Measurements from ENCODE around the gene RGS19.

Gene RGS19

GRCh38 chr20:64047046-64047389 lies 32.3 kb downstream of the RGS19 start:
- no peak for DNase-seq

GRCh38 chr20:64045346-64046011 lies 33.8 kb downstream of the RGS19 start:
- DNase-seq = no peak

- no peak for DNase-seq
Observed at GRCh38 chr20:64044484-64045247, 34.7 kb downstream of the RGS19 start.

- DNase-seq = no peak
Observed at GRCh38 chr20:64043768-64044167, 35.5 kb downstream of the RGS19 start.

GRCh38 chr20:64042054-64042781 lies 37.1 kb downstream of the RGS19 start:
- DNase-seq = no peak

GRCh38 chr20:64041781-64042053 lies 37.6 kb downstream of the RGS19 start:
- no peak for DNase-seq

- DNase-seq = no peak
Observed at GRCh38 chr20:64041040-64041780, 38.1 kb downstream of the RGS19 start.

- DNase-seq = no peak
Observed at GRCh38 chr20:64040231-64041039, 38.9 kb downstream of the RGS19 start.

GRCh38 chr20:64039293-64040160 lies 39.8 kb downstream of the RGS19 start:
- DNase-seq = no peak

GRCh38 chr20:64038565-64039292 lies 40.6 kb downstream of the RGS19 start:
- DNase-seq = peak; percentile 69

GRCh38 chr20:64038224-64038564 lies 41.1 kb downstream of the RGS19 start:
- no peak for DNase-seq

- DNase-seq = no peak
Observed at GRCh38 chr20:64037498-64038213, 41.7 kb downstream of the RGS19 start.

- no peak for DNase-seq
Observed at GRCh38 chr20:64037199-64037497, 42.2 kb downstream of the RGS19 start.

GRCh38 chr20:64036346-64037198 lies 42.7 kb downstream of the RGS19 start:
- DNase-seq = no peak

GRCh38 chr20:64035933-64036345 lies 43.4 kb downstream of the RGS19 start, which contains the start of gene C20orf204:
Gene C20orf204, plus strand, starts transcription at chr20:64036182. Its CDS starts 142 bp downstream, at chr20:64036324.
- no peak for DNase-seq

- DNase-seq = peak; percentile 31
Observed at GRCh38 chr20:64035066-64035932, 44.0 kb downstream of the RGS19 start.

- DNase-seq = no peak
Observed at GRCh38 chr20:64033981-64034493, 45.3 kb downstream of the RGS19 start.

Measured in stimulated activated naive CD4-positive, alpha-beta T cell treated with Interleukin-2 at 50 U/mL for 16 hours (primary cell).